Gastrocnemius medialis (tissue), 4 donors: ENCODE data around the gene FOXO3B.
"Not testable (repeated sequence)": the region's sequence is repeated elsewhere in the genome, so short reads cannot be mapped to it uniquely, and the experiment has no call there.

Experiments
- CTCF ChIP-seq, 5 experiments: fragments of 450-650 bp in 3 of 5; fragments of 200-600 bp in 2 of 5; sonication (generic) in 2 of 5; IDR thresholded peaks in 4 of 5; conservative IDR thresholded peaks in 1 of 5; 1 replicate in 4 of 5; 2 replicates in 1 of 5; pipeline ENCODE4 v1.5.1; 2016 to 2019; ENCODE audit warnings: antibody characterized with exemption in 5 of 5, mild to moderate bottlenecking in 3 of 5, moderate library complexity in 3 of 5
- POLR2A ChIP-seq, 2 donors: fragments of 450-650 bp; IDR thresholded peaks; one replicate each; pipeline ENCODE4 v1.6.1; 2017; ENCODE audit warnings: antibody characterized with exemption in 2 of 2, mild to moderate bottlenecking in 2 of 2, moderate library complexity in 2 of 2

GRCh38 chr17:18698473-18699103 is 16.5 kb upstream of the FOXO3B start:
- TF ChIP-seq CTCF (IDR thresholded peaks at IDR 0.05 in 4 of 5, conservative IDR thresholded peaks at IDR 0.05 in 1 of 5); POLR2A (IDR thresholded peaks at IDR 0.05): not testable (repeated sequence)
